Amygdala (tissue), 56 donors: Measurements from ENCODE around the gene FNDC3A.
A peak's percentile ranks its signal among the peaks of the same experiment; 100 is the strongest.

ENCODE experiments used
- DNase-seq, 56 donors: peaks; one replicate each; lab custom pipeline; 2025; lab: John Stamatoyannopoulos, UW

The FNDC3A gene

GRCh38 chr13:48975856-48976575 is at the start of gene FNDC3A:
Gene FNDC3A, plus strand, starts transcription at chr13:48975912. Its CDS starts 30,279 bp downstream, at chr13:49006191.
- DNase-seq = peak in 53 of 56 donors; percentile 27 to 88 (median 75)

- DNase-seq = no peak
These were observed 46.8 kb upstream of the FNDC3A start for GRCh38 chr13:48928757-48929430.

- no peak for DNase-seq
These were observed 44.8 kb upstream of the FNDC3A start for GRCh38 chr13:48930918-48931317.

GRCh38 chr13:48938308-48938943 is 37.3 kb upstream of the FNDC3A start:
- DNase-seq = no peak

GRCh38 chr13:48939728-48940127 is 36.0 kb upstream of the FNDC3A start:
- no peak for DNase-seq

- no peak for DNase-seq
These were observed 33.6 kb upstream of the FNDC3A start for GRCh38 chr13:48942131-48942530.

GRCh38 chr13:48944221-48944620 is 31.5 kb upstream of the FNDC3A start:
- DNase-seq = no peak

GRCh38 chr13:48945626-48946025 is 30.1 kb upstream of the FNDC3A start:
- no peak for DNase-seq

- DNase-seq = no peak
These were observed 29.5 kb upstream of the FNDC3A start for GRCh38 chr13:48946163-48946562.

- no peak for DNase-seq
These were observed 25.9 kb upstream of the FNDC3A start for GRCh38 chr13:48949566-48950500.

- DNase-seq = no peak
These were observed 25.2 kb upstream of the FNDC3A start for GRCh38 chr13:48950501-48950875.

- no peak for DNase-seq
These were observed 21.6 kb upstream of the FNDC3A start for GRCh38 chr13:48954081-48954480.

GRCh38 chr13:48955536-48955935 is 20.2 kb upstream of the FNDC3A start:
- DNase-seq = no peak

GRCh38 chr13:48961379-48961778 is 14.3 kb upstream of the FNDC3A start:
- DNase-seq = no peak

GRCh38 chr13:48962281-48962680 is 13.4 kb upstream of the FNDC3A start:
- no peak for DNase-seq

GRCh38 chr13:48965736-48966135 is 10.0 kb upstream of the FNDC3A start:
- DNase-seq = no peak

GRCh38 chr13:48969685-48970084 is 6.0 kb upstream of the FNDC3A start:
- DNase-seq = no peak

GRCh38 chr13:48973845-48974431 is 1.8 kb upstream of the FNDC3A start:
- DNase-seq = no peak

- peak in 35 of 56 donors; percentile 2 to 83 (median 43) for DNase-seq
These were observed 434 bp upstream of the FNDC3A start for GRCh38 chr13:48975101-48975855.
